ENCODE measurements around the gene CLEC6A. TPM values are rescaled to one million over a fixed set of nuclear protein-coding genes. Genes with fewer than 3 reads are reported as not detected.

Gene CLEC6A
- total and polyA plus RNA-seq, 12 donors: 0.14 TPM; not detected in 11

- no peak overlapping the region for H3K4me3 ChIP-seq
- no peak for ATAC-seq
- TF ChIP-seq CTCF (IDR thresholded peaks at IDR 0.05): peak in 1 of 9 donors; percentile 12
- H3K27ac ChIP-seq: no peak overlapping the region
- peaks cover 0 to 26% (median 10%) of the 10 kb centered on the region in 7 donors for H3K27me3 ChIP-seq
- H3K4me1 ChIP-seq: no peaks in the 10 kb centered on the region
- no peaks in the 10 kb centered on the region for H3K36me3 ChIP-seq
- intact Hi-C loops (cut with DNase I): no loop called here
- no peaks in the 10 kb centered on the region for H3K9me3 ChIP-seq
- no peak for DNase-seq
- 35 to 36% methylated on average over 4 of the region's 4 CpGs for WGBS, 2 donors
These were observed 43.9 kb downstream of the CLEC6A start for GRCh38 chr12:8499616-8500015.

- Histone ChIP-seq H3K36me3 (no peaks in the 10 kb centered on the region), H3K4me1 (no peaks in the 10 kb centered on the region), H3K9me3 (no peaks in the 10 kb centered on the region), H3K27ac (no peak overlapping the region), H3K4me3 (no peak overlapping the region), H3K27me3 (peaks cover 0 to 26% (median 10%) of the 10 kb centered on the region in 7 donors)
- 67 to 73% methylated on average over 3 of the region's 3 CpGs for WGBS, 2 donors
- DNase-seq: no peak
- TF ChIP-seq CTCF (IDR thresholded peaks at IDR 0.05): no peak
- intact Hi-C loops (cut with DNase I): no loop called here
- no peak for ATAC-seq
These were observed 46.0 kb downstream of the CLEC6A start for GRCh38 chr12:8501720-8502119.

GRCh38 chr12:8504351-8504750, 48.6 kb downstream of the CLEC6A start:
- Histone ChIP-seq H3K27me3 (peaks cover 0 to 23% (median 4%) of the 10 kb centered on the region in 7 donors), H3K9me3 (no peaks in the 10 kb centered on the region), H3K4me1 (no peaks in the 10 kb centered on the region), H3K36me3 (no peaks in the 10 kb centered on the region), H3K4me3 (no peak overlapping the region), H3K27ac (no peak overlapping the region)
- no peak for TF ChIP-seq CTCF (IDR thresholded peaks at IDR 0.05)
- intact Hi-C loops (cut with DNase I): no loop called here
- WGBS, 2 donors: 94 to 97% methylated on average over 1 of the region's 1 CpG
- DNase-seq: no peak
- no peak for ATAC-seq

GRCh38 chr12:8507596-8507995, 51.8 kb downstream of the CLEC6A start:
- 83 to 84% methylated on average over 3 of the region's 3 CpGs for WGBS, 2 donors
- intact Hi-C loops (cut with DNase I): no loop called here
- H3K4me3 ChIP-seq: no peak overlapping the region
- no peaks in the 10 kb centered on the region for H3K4me1 ChIP-seq
- peaks cover 0 to 21% (median 4%) of the 10 kb centered on the region in 7 donors for H3K27me3 ChIP-seq
- H3K36me3 ChIP-seq: no peaks in the 10 kb centered on the region
- DNase-seq (no peak), ATAC-seq (no peak)
- TF ChIP-seq CTCF (IDR thresholded peaks at IDR 0.05): no peak
- no peak overlapping the region for H3K27ac ChIP-seq
- H3K9me3 ChIP-seq: no peaks in the 10 kb centered on the region

Data from heart right ventricle (tissue), 16 donors.